HL-60 (cell line): ENCODE measurements around the gene TIMP3.

Experiments
- DNase-seq, 2 experiments: peaks; one replicate each; pipeline ENCODE4 v3.0.0-alpha.2; 2010 to 2020; ENCODE audit warnings: low read depth in 1 of 2, low spot score in 1 of 2
- H3K27ac ChIP-seq: fragments of 250-450 bp; sonication (Bioruptor Pico); replicated peaks from 2 replicates; pipeline ENCODE4 v1.5.1; 2020; ENCODE audit warnings: mild to moderate bottlenecking, moderate library complexity
- H3K27me3 ChIP-seq: fragments of 250-450 bp; sonication (Bioruptor Pico); 2 replicates; pipeline ENCODE4 v1.5.1; 2021; ENCODE audit warnings: mild to moderate bottlenecking, moderate library complexity; ENCODE audit not compliant: insufficient read depth, poor library complexity, severe bottlenecking
- H3K4me3 ChIP-seq: replicated peaks from 2 replicates; pipeline ENCODE4 v1.5.1; 2011; ENCODE audit warnings: mild to moderate bottlenecking, control low read depth, low read length; ENCODE audit not compliant: insufficient read depth
- CTCF ChIP-seq: IDR thresholded peaks from one replicate; pipeline ENCODE4 v1.5.1; 2011; ENCODE audit warnings: low read length, control low read depth, inconsistent platforms; ENCODE audit not compliant: insufficient read depth
- GABPA ChIP-seq: IDR thresholded peaks from 2 replicates; pipeline ENCODE4 v1.6.1; 2012; ENCODE audit warnings: low read depth
- POLR2AphosphoS5 ChIP-seq: IDR thresholded peaks from 2 replicates; pipeline ENCODE4 v1.6.1; 2012; ENCODE audit warnings: low read depth
- REST ChIP-seq: IDR thresholded peaks from 2 replicates; pipeline ENCODE4 v1.6.1; 2012; ENCODE audit warnings: low read depth; ENCODE audit not compliant: insufficient replicate concordance
- SPI1 ChIP-seq: IDR thresholded peaks from 2 replicates; pipeline ENCODE4 v1.6.1; 2012; ENCODE audit warnings: low read depth, mild to moderate bottlenecking, borderline replicate concordance

The TIMP3 gene

GRCh38 chr22:32818446-32819115 is 17.1 kb downstream of the TIMP3 start:
- no peak for DNase-seq
- H3K27me3 ChIP-seq = no peaks in the 10 kb centered on the region
- TF ChIP-seq SPI1 = no peak
- TF ChIP-seq POLR2AphosphoS5 = no peak
- TF ChIP-seq GABPA = no peak
- no peak for TF ChIP-seq REST
- TF ChIP-seq CTCF = no peak
- no peak overlapping the region for H3K27ac ChIP-seq
- H3K4me3 ChIP-seq = no peak overlapping the region

GRCh38 chr22:32819120-32819519 is 17.6 kb downstream of the TIMP3 start:
- TF ChIP-seq REST = no peak
- no peak for TF ChIP-seq SPI1
- no peak for TF ChIP-seq POLR2AphosphoS5
- TF ChIP-seq CTCF = no peak
- TF ChIP-seq GABPA = no peak
- Histone ChIP-seq H3K4me3 (no peak overlapping the region), H3K27me3 (no peaks in the 10 kb centered on the region), H3K27ac (no peak overlapping the region)
- no peak for DNase-seq

GRCh38 chr22:32820131-32821119 is 18.9 kb downstream of the TIMP3 start:
- DNase-seq = no peak
- TF ChIP-seq POLR2AphosphoS5 = no peak
- no peak for TF ChIP-seq SPI1
- no peak for TF ChIP-seq REST
- TF ChIP-seq GABPA = no peak
- no peak for TF ChIP-seq CTCF
- H3K4me3 ChIP-seq = no peak overlapping the region
- H3K27ac ChIP-seq = no peak overlapping the region
- H3K27me3 ChIP-seq = no peaks in the 10 kb centered on the region
